ENCODE data around the gene CLN6. TPM values are rescaled to one million over a fixed set of nuclear protein-coding genes. Genes with fewer than 3 reads are reported as not detected.

Gene CLN6
- total RNA-seq = 13.2 and 16.6 TPM in 2 replicates

DNA sequence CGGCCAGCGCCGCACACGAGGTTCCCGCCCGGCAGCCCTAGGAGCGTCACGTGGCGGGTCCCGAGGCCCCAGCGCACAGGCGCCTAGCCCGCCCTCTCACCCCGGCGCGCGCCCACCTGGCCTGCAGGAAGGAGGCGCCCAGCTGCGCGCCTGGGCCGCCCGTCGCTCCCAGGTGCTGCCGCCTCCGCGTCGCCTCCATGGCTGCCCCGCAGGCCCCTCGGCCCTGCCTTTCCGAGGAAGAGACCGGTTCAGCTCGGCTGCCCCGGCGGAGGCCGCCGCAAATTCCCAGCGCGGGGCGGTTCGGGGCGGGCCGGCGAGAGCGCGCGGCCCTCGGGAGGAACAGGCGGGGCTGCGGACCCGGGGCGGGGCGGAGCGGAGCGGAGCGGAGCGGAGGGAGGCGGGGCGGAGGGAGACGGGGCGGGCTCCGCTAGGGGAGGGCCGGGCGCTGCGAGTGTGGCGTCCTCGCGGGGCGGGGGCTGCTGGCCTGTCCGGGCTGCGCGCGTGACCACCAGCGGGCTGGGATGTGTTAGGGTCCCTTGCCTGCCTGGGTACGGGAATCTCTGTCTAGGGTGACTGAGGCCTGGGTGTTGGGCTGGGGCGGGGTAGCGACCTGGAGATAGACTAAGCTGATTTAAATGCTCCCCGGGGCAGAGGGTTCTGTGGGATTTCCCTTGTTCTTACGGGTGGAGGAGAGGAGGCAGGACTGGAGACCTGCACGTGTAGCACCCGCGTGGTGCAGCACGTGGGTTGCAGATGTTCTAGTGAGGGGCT, at the start of gene CLN6:
Gene CLN6, minus strand, starts transcription at position 343 of the 771 bp plus-strand sequence. Its CDS starts 144 bp downstream, at position 199.
- DNase-seq (ENCODE audit: low read depth, low spot score) = no peak

GRCh38 chr15:68278595-68279405, 49.3 kb upstream of the CLN6 start:
- DNase-seq (ENCODE audit: low read depth, low spot score) = no peak

DNA sequence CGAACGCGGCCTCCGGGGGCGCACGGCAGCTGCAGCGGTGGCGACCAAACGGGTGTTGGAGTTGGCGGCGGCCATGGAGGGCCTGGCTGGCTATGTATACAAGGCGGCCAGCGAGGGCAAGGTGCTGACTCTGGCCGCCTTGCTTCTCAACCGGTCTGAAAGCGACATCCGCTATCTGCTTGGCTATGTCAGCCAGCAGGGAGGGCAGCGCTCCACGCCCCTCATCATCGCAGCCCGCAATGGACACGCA, 48.7 kb upstream of the CLN6 start:
- no peak for DNase-seq (ENCODE audit: low read depth, low spot score)

- peak; percentile 74 for DNase-seq (ENCODE audit: low read depth, low spot score)
Observed at GRCh38 chr15:68277603-68278344, 48.2 kb upstream of the CLN6 start, which contains the start of gene FEM1B. Gene FEM1B, plus strand, starts transcription at chr15:68277745. Its CDS starts 673 bp downstream, at chr15:68278418.

- no peak for DNase-seq (ENCODE audit: low read depth, low spot score)
Observed at GRCh38 chr15:68277131-68277602, 47.6 kb upstream of the CLN6 start.

GRCh38 chr15:68276668-68277067, 47.1 kb upstream of the CLN6 start:
- no peak for DNase-seq (ENCODE audit: low read depth, low spot score)

DNA sequence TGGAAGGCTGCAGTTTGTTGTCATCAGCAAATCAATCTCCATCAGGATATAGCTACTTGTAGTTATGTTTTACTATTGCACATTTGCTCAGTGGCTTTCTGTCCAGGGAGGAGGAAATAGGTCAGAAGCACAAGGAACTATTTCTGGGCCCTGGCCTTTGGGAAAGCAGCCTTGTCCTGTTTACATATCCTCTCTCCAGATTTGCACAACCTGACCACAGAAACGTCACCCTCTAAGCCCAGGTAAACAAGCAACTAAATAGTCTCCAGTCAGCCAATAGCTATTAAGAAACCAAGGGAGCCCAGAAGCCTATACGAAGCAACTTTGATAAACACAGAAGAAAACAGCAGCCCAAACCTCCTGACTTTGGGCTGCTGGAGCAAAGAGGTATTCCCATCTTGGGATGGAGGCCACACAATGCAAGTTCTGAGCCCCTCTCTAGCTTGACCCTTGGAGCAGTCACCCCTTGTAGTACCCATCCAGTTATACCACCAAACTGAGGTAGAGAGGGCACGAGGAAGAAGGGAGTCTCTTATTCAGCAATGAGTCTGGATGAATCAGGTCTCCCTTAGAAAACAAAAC, 45.7 kb upstream of the CLN6 start:
- no peak for DNase-seq (ENCODE audit: low read depth, low spot score)

- no peak for DNase-seq (ENCODE audit: low read depth, low spot score)
Observed at GRCh38 chr15:68274201-68274848, 44.8 kb upstream of the CLN6 start.

DNA sequence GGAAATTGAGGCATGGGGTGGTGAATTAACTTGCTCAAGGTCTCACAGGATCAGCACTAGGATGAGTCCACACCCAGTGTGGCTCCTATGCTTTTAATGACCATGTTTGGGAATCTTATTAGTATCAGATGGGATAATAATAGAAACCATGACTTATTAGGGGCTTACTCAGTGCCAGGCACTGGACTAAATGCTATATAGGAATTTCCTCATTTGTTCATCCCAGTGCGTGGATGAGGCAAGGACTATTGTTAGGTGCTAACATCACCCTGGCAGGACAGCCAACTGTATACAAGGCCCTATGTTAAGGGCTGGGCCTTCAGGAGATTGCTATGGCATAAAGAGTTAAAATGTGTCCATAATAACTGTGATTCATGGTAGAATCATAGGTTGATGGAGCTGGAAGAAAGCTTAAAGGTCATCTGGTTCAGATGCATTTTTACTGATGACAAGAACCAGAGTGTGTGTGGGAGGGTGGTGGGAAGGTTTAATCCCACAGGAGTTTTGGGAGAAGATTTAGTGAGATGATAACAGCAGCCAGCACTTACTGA, 43.3 kb upstream of the CLN6 start:
- no peak for DNase-seq (ENCODE audit: low read depth, low spot score)

DNA sequence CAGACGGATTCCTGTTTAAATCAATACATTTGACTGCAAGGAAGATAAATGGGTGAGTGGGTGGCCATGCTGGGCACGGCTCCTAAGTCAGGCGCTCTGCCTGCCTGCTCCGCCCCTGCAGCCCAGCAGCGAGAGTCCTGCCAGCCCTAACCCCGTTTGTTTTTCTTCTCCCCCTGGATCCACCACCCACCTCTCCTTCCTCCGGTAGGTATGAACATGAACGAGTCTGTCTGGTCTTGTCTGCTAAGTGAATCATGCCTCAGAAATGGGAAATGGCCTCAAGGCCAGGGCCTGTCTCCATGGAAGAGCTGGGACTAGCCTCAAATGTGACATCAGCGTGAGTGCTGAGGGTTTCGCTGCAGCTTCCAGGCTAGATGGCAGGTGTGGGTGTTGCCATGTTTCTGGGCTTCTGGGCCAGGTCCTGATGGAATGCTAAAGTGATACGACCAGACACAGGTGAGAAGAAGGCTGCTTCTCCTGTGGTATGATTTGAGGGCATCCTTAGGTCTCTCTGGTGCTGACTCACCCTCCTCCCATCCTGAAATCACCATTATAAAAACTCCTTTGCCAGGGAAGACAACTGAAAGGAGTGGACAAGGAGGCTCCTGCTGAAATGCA, 42.4 kb upstream of the CLN6 start:
- no peak for DNase-seq (ENCODE audit: low read depth, low spot score)

DNA sequence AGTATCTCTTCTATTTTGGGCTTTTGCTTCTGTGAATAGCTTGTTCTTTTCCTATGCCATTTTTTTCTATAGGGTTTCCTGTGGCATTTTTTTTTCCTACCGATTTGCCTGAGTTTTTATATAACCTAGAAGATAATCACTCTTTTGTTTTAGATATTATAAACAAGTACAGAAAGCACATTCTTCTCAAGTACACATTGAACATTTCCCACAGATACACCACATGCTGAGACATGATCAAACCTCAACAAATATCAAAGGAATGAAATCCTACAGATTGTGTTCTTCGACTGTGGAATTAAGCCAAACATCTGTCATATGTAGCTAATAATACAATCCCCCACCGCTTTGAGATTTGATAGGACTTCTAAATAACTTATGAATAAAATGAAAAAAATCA, 38.9 kb upstream of the CLN6 start:
- no peak for DNase-seq (ENCODE audit: low read depth, low spot score)

DNA sequence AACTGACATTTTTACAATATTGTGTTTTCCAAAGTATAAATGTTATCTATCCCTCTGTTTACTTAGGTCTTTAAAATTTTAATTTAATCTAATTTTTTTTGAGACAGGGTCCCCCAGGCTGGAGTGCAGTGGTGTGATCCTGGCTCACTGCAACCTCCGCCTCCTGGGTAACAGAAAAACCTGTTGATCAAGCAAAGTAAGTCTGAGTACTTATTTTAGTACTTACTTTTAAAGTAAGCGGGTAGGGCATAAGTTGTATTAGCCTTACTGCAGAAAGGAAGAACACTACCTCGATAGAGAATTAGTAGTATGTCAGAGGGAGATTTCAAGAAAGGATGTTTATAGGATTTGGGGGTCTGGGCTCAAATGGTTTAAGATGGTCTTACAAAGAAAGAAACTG, 36.1 kb upstream of the CLN6 start:
- no peak for DNase-seq (ENCODE audit: low read depth, low spot score)

DNA sequence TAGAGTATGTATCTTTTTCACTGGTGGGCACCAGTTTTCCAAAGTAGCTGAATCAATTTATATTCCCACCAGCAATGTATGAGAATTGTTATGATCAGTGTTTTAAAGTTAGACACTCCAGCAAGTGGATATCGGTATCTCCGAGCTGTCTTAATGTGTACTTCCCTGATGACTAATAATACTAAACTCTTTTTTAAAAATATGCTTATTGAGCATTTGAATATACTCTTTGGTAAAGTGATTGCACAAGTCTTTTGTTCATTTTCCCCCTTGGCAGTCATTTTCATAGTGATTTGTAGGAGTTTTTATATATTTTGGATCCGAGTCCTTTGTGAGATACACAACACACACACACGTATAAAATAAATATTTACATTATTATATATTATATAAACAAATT, 35.6 kb upstream of the CLN6 start:
- DNase-seq (ENCODE audit: low read depth, low spot score) = no peak

GRCh38 chr15:68264282-68264681, 34.8 kb upstream of the CLN6 start:
- DNase-seq (ENCODE audit: low read depth, low spot score) = no peak

DNA sequence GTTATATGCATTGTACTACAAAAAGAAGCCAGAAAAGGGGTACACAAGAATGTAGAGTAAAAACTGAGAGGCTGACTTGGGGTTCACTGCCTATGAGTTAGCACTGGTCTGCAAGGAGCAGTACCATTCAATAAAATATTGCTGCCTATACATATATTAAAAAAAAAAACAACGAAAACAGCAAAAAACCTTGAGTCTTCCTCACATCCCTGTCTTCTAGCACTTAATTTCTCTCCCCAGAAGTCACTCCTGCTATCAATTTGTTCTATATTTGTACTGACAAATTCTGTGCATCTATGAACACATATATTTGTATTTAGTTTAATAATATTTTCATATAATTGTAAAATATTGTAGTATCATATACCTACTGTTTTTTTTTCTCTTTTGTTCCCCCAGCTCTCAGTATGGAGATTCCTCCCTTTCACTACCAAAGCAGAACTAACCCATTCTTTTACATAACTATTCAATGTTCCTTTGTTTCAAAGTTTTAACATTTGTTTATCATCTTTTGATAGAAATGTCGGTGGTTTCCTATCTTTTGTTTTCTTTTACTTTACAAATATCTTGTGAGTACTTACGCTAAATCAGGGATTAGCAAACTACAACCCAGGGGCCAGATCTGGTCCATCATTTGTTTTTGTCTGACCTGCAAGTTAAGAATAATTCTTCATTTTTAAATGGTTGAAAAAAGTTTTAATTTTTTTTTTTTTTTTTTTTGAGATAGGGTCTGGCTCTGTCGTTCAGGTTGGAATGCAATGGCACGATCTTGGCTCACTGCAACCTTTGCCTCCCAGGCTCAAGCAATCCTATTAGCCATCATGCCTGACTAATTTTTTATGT, 33.2 kb upstream of the CLN6 start:
- DNase-seq (ENCODE audit: low read depth, low spot score) = no peak

GRCh38 chr15:68261980-68262379, 32.5 kb upstream of the CLN6 start:
- no peak for DNase-seq (ENCODE audit: low read depth, low spot score)

DNA sequence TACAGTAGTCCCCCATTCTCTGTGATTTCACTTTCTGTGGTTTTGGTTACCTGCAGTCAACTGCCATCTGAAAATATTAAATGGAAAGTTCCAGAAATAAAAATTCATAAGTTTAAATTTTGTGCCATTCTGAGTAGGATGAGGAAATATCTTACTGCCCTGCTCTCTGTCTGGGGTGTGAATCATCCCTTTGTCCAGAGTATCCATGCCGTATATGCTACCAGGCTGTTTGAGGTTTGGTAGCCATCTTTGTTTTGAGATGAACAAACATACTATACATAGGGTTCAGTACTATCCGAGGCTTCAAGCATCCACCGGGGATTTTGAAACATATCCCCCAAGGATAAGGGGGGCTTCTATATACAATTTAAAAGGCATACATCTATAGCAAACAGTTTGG, 31.7 kb upstream of the CLN6 start:
- no peak for DNase-seq (ENCODE audit: low read depth, low spot score)

- DNase-seq (ENCODE audit: low read depth, low spot score) = no peak
Observed at GRCh38 chr15:68259883-68260282, 30.4 kb upstream of the CLN6 start.

- no peak for DNase-seq (ENCODE audit: low read depth, low spot score)
Observed at GRCh38 chr15:68258692-68259091, 29.2 kb upstream of the CLN6 start.

Measured in pulmonary artery endothelial cell (primary cell).